ENCODE measurements around the gene MARCHF4.

MARCHF4 gene

DNA sequence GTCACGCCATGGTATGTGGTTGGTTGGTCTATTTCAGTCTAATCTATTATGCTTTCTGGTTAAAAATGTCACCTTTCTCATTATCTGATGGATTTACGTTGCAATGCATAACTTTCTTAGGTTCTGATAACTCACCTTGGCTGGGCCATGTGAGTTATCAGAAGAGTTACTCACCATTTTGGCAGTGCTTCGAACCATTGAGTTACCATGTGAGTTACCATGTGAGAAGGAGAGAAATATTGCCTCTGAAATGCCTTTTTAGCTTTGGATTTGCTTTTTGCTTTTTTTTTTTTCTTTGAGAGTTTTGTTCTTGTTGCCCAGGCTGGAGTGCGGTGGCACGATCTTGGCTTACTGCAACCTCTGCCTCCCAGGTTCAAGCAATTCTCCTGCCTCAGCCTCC is 41.6 kb upstream of the MARCHF4 start:
- no peak for TF ChIP-seq CTCF (IDR thresholded peaks at IDR 0.05; ENCODE audit: low read length, missing control alignments)
- H3K4me3 ChIP-seq (replicated peaks; ENCODE audit: low read depth, low read length) = no peak overlapping the region
- DNase-seq (ENCODE audit: low read depth) = no peak

GRCh38 chr2:216412022-216412999 is 40.0 kb upstream of the MARCHF4 start, which contains the start of gene SMARCAL1:
TSS of gene SMARCAL1 (plus strand) at chr2:216412484. CDS start at chr2:216414705, 2,221 bp downstream.
- DNase-seq (ENCODE audit: low read depth) = peak; percentile 98
- H3K4me3 ChIP-seq (replicated peaks; ENCODE audit: low read depth, low read length) = peak within 1 kb of the TSS; percentile 94
- TF ChIP-seq CTCF (IDR thresholded peaks at IDR 0.05; ENCODE audit: low read length, missing control alignments) = no peak

GRCh38 chr2:216410550-216410949 is 38.3 kb upstream of the MARCHF4 start:
- no peak overlapping the region for H3K4me3 ChIP-seq (replicated peaks; ENCODE audit: low read depth, low read length)

GRCh38 chr2:216408426-216409290 is 36.4 kb upstream of the MARCHF4 start:
- H3K4me3 ChIP-seq (replicated peaks; ENCODE audit: low read depth, low read length) = no peak overlapping the region
- no peak for TF ChIP-seq CTCF (IDR thresholded peaks at IDR 0.05; ENCODE audit: low read length, missing control alignments)
- no peak for DNase-seq (ENCODE audit: low read depth)

More at GRCh38 chr2:216410550-216410949, 38.3 kb upstream of the MARCHF4 start:
- TF ChIP-seq CTCF (IDR thresholded peaks at IDR 0.05; ENCODE audit: low read length, missing control alignments) = no peak
- no peak for DNase-seq (ENCODE audit: low read depth)

GRCh38 chr2:216406826-216407225 is 34.5 kb upstream of the MARCHF4 start:
- TF ChIP-seq CTCF (IDR thresholded peaks at IDR 0.05; ENCODE audit: low read length, missing control alignments) = no peak
- no peak for DNase-seq (ENCODE audit: low read depth)
- H3K4me3 ChIP-seq (replicated peaks; ENCODE audit: low read depth, low read length) = no peak overlapping the region

- TF ChIP-seq CTCF (IDR thresholded peaks at IDR 0.05; ENCODE audit: low read length, missing control alignments) = no peak
Measured at GRCh38 chr2:216405588-216405987, 33.3 kb upstream of the MARCHF4 start.

More at GRCh38 chr2:216405588-216405987, 33.3 kb upstream of the MARCHF4 start:
- DNase-seq (ENCODE audit: low read depth) = no peak
- no peak overlapping the region for H3K4me3 ChIP-seq (replicated peaks; ENCODE audit: low read depth, low read length)
